ENCODE data around the gene MGAT4B. TPM values are rescaled to one million over a fixed set of nuclear protein-coding genes. Genes with fewer than 3 reads are reported as not detected.

The MGAT4B gene
- total RNA-seq, 2 donors from 2014 or later, result 66.5 to 87.7 TPM

DNA sequence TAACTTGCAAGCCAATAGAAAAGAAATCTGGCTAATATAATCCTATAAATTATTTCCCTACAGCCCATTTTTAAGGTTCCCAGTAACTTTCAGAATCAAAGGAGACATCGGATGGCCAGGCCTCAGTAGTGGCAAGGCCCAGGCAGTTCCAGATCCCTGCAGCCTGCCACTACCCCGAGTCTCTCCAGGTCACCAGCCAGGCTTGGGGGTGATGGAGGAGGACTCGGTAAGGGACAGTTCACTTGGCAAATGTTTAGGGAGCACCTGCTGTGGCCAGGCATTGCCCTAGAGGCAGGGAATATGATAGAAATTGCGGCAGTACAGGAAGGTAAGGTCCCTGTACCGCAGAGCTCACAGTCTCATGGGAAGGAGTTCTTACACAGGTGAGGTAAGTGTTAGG, 28.1 kb downstream of the MGAT4B start:
- ATAC-seq (ENCODE audit: insufficient number of reproducible peaks, low FRiP score, low read depth) (no peak), DNase-seq (ENCODE audit: low spot score) (no peak)
- Histone ChIP-seq H3K36me3 (peaks cover 32% of the 10 kb centered on the region), H3K9me3 (no peaks in the 10 kb centered on the region), H3K4me1 (ENCODE audit: control insufficient read depth in 1 of 2, low read depth in 2 of 2) (peaks cover 0 to 4% of the 10 kb centered on the region in 2 donors), H3K27ac (no peak overlapping the region), H3K4me3 (no peak overlapping the region), H3K27me3 (replicated peaks; ENCODE audit: insufficient read depth) (no peaks in the 10 kb centered on the region)
- TF ChIP-seq, protein P1, sequence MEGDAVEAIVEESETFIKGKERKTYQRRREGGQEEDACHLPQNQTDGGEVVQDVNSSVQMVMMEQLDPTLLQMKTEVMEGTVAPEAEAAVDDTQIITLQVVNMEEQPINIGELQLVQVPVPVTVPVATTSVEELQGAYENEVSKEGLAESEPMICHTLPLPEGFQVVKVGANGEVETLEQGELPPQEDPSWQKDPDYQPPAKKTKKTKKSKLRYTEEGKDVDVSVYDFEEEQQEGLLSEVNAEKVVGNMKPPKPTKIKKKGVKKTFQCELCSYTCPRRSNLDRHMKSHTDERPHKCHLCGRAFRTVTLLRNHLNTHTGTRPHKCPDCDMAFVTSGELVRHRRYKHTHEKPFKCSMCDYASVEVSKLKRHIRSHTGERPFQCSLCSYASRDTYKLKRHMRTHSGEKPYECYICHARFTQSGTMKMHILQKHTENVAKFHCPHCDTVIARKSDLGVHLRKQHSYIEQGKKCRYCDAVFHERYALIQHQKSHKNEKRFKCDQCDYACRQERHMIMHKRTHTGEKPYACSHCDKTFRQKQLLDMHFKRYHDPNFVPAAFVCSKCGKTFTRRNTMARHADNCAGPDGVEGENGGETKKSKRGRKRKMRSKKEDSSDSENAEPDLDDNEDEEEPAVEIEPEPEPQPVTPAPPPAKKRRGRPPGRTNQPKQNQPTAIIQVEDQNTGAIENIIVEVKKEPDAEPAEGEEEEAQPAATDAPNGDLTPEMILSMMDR (IDR thresholded peaks at IDR 0.05), result no peak

DNA sequence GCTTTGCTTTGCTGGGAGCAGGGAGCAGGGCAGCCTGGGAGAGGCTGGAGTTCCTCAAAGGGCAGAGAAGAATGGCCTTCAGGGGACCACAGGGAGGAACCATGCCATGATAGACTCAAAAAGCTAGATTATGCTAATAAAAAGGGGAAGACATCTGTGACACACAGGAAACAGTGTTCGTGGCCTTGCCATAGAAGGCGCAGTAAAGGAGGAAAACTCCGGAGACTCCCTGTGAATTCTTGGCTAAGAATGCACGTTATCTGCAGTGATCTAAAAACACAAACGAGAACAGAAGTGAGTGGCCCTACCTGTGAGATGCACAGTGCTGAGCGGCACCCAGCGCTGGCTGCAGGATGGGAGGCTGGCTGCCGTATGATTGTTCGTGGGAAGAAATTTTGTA, 28.8 kb downstream of the MGAT4B start:
- TF ChIP-seq, protein P1 (IDR thresholded peaks at IDR 0.05), result no peak
- H3K27me3 ChIP-seq (replicated peaks; ENCODE audit: insufficient read depth), result no peaks in the 10 kb centered on the region
- no peak for ATAC-seq (ENCODE audit: insufficient number of reproducible peaks, low FRiP score, low read depth)

GRCh38 chr5:179777456-179777855, 29.2 kb downstream of the MGAT4B start:
- TF ChIP-seq, protein P1 (IDR thresholded peaks at IDR 0.05), result no peak
- no peak overlapping the region for H3K27ac ChIP-seq
- H3K27me3 ChIP-seq (replicated peaks; ENCODE audit: insufficient read depth), result no peaks in the 10 kb centered on the region
- DNase-seq (ENCODE audit: low spot score) (no peak), ATAC-seq (ENCODE audit: insufficient number of reproducible peaks, low FRiP score, low read depth) (no peak)
- H3K4me3 ChIP-seq, result no peak overlapping the region
- peaks cover 43% of the 10 kb centered on the region for H3K36me3 ChIP-seq
- H3K9me3 ChIP-seq, result no peaks in the 10 kb centered on the region
- peaks cover 0 to 4% of the 10 kb centered on the region in 2 donors for H3K4me1 ChIP-seq (ENCODE audit: control insufficient read depth in 1 of 2, low read depth in 2 of 2)

More for the DNA sequence above, 28.8 kb downstream of the MGAT4B start:
- Histone ChIP-seq H3K9me3 (no peaks in the 10 kb centered on the region), H3K36me3 (peaks cover 39% of the 10 kb centered on the region), H3K27ac (no peak overlapping the region), H3K4me1 (ENCODE audit: control insufficient read depth in 1 of 2, low read depth in 2 of 2) (peaks cover 0 to 4% of the 10 kb centered on the region in 2 donors), H3K4me3 (no peak overlapping the region)
- no peak for DNase-seq (ENCODE audit: low spot score)

- Histone ChIP-seq H3K4me1 (ENCODE audit: control insufficient read depth in 1 of 2, low read depth in 2 of 2) (peaks cover 0 to 4% of the 10 kb centered on the region in 2 donors), H3K4me3 (no peak overlapping the region), H3K27ac (no peak overlapping the region), H3K9me3 (no peaks in the 10 kb centered on the region), H3K27me3 (replicated peaks; ENCODE audit: insufficient read depth) (no peaks in the 10 kb centered on the region), H3K36me3 (peaks cover 53% of the 10 kb centered on the region)
- ATAC-seq (ENCODE audit: insufficient number of reproducible peaks, low FRiP score, low read depth), result no peak
- no peak for DNase-seq (ENCODE audit: low spot score)
- TF ChIP-seq, protein P1 (IDR thresholded peaks at IDR 0.05), result no peak
Observed at GRCh38 chr5:179776411-179776938, 30.2 kb downstream of the MGAT4B start.

DNA sequence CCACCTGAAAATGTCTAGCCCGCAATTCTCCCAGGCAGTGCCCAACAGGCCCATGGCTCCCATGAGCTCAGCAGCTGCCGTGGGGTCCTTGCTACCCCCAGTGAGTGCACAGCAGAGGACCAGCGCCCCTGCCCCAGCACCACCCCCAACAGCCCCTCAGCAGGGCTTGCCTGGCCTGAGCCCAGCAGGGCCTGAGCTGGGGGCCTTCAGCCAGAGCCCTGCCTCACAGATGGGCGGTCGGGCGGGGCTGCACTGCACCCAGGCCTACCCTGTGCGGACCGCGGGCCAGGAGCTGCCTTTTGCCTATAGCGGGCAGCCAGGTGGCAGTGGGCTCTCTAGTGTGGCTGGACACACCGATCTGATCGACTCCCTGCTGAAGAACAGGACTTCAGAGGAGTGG, 32.2 kb downstream of the MGAT4B start:
- H3K36me3 ChIP-seq, result peaks cover 68% of the 10 kb centered on the region
- ATAC-seq (ENCODE audit: insufficient number of reproducible peaks, low FRiP score, low read depth), result no peak

More for the DNA sequence above, 32.2 kb downstream of the MGAT4B start:
- H3K4me1 ChIP-seq (ENCODE audit: control insufficient read depth in 1 of 2, low read depth in 2 of 2), result peaks cover 0 to 4% of the 10 kb centered on the region in 2 donors
- no peaks in the 10 kb centered on the region for H3K9me3 ChIP-seq
- no peak overlapping the region for H3K27ac ChIP-seq
- no peaks in the 10 kb centered on the region for H3K27me3 ChIP-seq (replicated peaks; ENCODE audit: insufficient read depth)
- TF ChIP-seq, protein P1 (IDR thresholded peaks at IDR 0.05), result no peak
- no peak for DNase-seq (ENCODE audit: low spot score)
- no peak overlapping the region for H3K4me3 ChIP-seq
